HG03432 (cell line): ENCODE data around the gene DNAJC19.

Experiments
- ATAC-seq: cut with Tn5 transposase; IDR thresholded peaks from one replicate; pipeline ENCODE4 v1.9.1; 2021; ENCODE audit warnings: mild to moderate bottlenecking, moderate library complexity; ENCODE audit not compliant: unreplicated experiment

DNAJC19 gene

GRCh38 chr3:180961552-180961951 lies 28.0 kb downstream of the DNAJC19 start:
- ATAC-seq: no peak

- ATAC-seq: no peak
Measured at GRCh38 chr3:180961087-180961486, 28.4 kb downstream of the DNAJC19 start.

- peak; percentile 48 for ATAC-seq
Measured at GRCh38 chr3:180959691-180960090, 29.8 kb downstream of the DNAJC19 start.

- peak; percentile 73 for ATAC-seq
Measured at GRCh38 chr3:180947761-180948390, 41.7 kb downstream of the DNAJC19 start.

- ATAC-seq: no peak
Measured at GRCh38 chr3:180940826-180941225, 48.7 kb downstream of the DNAJC19 start.

- no peak for ATAC-seq
Measured at GRCh38 chr3:180934638-180935037, 54.9 kb downstream of the DNAJC19 start.
